Anterior cingulate cortex (tissue), 58 donors: ENCODE data around the gene NPIPA1.
A peak's percentile ranks its signal among the peaks of the same experiment; 100 is the strongest.
"Not testable (repeated sequence)": the region's sequence is repeated elsewhere in the genome, so short reads cannot be mapped to it uniquely, and the experiment has no call there.

Experiments
- DNase-seq, 58 donors: peaks; one replicate each; lab custom pipeline; 2025; lab: John Stamatoyannopoulos, UW

NPIPA1 gene

GRCh38 chr16:14975418-14976194 is 38.4 kb downstream of the NPIPA1 start:
- DNase-seq: peak in 24 of 58 donors; percentile 18 to 63 (median 36)

DNA sequence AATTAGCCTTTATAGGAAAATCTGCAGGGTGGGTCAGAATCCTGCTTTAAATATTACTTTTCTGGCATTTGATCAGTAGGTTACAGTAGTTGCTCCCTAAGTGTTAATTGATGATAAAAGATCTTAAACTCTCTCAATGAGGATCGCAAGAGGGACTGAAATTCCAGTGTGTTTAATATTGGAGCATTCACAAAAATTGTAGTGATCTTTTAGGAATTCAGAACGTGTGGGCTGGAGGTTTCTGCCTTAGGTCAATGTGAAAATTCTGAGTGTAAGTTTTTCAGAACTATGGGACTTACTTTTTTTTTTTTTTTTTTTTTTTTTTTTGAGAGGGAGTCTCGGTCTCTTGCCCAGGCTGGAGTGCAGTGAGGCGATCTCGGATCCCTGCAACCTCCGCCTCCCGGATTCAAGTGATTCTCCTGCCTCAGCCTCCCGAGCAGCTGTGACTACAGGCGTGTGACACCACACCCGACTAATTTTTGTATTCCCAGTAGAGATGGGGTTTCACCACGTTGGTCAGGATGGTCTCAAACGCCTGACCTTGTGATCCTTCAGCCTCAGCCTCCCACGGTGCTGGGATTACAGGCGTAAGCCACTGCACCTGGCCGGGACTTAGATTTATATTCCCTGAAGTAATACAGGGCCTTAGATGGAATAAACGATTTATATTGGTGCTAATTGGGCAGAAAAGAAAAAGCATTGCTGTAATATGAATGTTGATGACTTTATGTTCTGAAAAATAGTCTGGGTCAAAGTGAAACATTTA is 39.9 kb downstream of the NPIPA1 start:
- DNase-seq: not testable (repeated sequence)

GRCh38 chr16:14978281-14978680 is 41.0 kb downstream of the NPIPA1 start:
- not testable (repeated sequence) for DNase-seq

DNA sequence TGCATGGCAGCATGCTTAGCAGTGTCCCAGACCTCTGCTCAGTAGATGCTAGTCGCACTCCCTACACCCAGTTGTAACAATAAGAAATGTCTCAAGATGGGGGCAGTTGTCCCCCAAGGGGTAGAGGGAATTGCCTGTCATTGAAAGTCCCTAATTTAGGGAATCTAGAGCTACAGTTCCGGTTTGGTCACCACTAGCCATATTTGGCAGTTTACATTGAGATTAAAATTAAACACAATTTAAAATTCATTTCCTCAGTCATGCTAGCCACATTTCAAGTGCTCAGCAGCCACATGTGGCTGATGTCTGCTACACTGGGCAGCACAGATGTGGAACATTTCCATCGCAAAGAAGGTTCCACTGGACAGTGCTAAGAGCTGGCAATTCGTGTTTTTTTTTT is 41.7 kb downstream of the NPIPA1 start:
- DNase-seq: not testable (repeated sequence)

DNA sequence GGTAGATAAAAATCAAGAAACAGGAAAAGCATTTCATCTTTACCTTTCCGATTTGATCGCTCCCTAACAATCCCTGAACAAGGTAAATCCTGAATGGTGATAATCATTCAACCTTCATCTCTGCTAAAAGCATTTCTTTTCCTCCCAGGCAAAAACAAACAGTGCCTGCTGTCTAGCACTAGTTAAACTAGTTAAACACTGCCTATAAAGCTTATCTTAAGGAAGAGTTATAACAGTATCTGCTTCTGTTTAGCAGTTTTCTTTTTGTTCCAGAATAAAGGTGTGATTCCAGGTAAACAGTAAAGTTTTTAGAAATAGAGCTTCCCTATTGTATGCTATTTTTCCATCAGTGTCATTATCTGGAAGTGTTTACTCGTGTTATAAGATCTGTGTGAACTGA is 44.0 kb downstream of the NPIPA1 start:
- not testable (repeated sequence) for DNase-seq

DNA sequence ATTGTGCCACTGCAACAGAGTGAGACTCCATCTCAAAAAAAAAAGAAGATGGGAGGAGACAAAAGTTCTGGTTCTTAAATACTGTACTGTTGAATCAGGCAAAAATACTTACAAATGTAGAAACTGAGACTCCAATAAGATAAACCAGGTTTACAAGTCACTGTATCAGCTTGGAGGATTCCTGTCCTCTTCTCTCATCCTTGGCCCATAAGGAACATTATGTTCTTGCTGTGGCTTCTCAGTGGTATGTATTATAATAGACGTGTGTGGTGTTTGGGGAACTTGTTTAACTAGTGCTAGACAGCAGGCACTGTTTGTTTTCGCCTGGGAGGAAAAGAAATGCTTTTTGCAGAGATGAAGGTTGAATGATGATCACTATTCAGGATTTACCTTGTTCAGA is 45.3 kb downstream of the NPIPA1 start:
- DNase-seq: not testable (repeated sequence)

DNA sequence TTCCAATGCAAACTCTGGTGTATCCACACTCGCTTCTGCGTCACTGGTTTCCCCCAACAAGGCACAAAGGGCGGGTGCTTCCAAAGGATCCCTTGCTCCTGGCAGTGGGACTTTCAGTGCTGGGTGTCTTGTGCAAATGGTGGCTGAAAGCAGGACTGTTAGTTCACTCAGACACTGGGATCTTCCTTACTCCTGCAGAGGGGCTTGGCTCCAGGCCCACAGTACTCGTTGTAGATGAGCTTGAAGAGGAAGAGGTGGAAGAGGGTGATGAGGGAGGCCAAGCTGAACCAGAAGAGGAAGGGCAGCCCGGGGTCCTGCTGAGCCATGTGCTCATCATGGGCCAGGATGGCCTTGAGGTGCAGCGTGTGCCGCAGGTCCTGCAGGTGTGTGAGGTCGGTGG is 50.8 kb downstream of the NPIPA1 start:
- DNase-seq: not testable (repeated sequence)

GRCh38 chr16:14988661-14989191 is 51.5 kb downstream of the NPIPA1 start:
- DNase-seq: not testable (repeated sequence)

DNA sequence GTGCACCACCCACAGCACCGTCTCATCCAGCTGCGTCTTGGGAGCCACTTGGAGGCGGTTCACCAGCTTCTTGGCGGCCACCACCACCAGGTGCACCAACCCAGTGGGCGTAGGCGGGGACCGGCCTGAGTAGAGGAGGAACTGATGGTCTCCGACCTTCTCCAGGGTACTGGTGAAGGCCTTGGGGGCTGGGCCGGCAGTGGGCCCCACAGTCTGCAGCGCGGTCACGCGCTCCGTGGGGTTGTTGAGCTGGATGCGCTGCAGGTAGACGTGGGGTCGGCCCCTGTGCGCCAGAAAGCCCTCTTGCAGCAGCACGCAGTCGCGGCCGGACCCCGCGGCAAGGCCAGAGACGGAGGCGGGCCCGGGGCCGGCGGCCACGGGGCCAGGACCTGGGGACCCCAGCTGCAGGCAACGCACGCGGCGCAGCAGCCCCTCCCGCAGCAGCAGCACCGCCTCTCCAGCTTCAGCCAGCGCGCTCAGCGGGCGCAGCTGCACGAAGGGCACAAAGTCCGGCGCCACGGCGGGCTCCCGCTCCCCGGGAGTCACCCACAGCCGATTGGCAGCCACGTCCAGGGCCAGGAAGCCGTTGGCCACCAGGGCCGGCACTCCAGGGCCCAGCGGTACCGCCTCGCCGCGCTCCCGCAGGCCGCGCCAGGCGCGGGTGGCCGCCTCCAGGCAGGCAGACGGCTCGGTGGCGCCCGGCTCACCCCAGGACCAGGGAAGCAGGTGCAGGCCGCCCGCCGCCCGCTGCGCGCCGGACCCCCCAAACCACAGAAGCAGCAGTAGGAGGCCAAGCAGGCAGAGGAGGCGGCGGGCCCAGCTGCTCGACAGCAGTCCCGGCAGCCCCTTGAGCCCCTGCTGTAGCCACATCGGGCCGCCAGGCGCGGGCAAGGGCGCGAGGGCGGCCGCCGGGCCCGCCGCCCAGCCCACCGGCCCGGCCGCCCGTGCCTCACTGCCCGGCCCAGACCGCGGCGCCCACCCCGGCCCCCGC is 52.3 kb downstream of the NPIPA1 start:
- DNase-seq: peak in 5 of 58 donors; percentile 8 to 40 (median 16)

DNA sequence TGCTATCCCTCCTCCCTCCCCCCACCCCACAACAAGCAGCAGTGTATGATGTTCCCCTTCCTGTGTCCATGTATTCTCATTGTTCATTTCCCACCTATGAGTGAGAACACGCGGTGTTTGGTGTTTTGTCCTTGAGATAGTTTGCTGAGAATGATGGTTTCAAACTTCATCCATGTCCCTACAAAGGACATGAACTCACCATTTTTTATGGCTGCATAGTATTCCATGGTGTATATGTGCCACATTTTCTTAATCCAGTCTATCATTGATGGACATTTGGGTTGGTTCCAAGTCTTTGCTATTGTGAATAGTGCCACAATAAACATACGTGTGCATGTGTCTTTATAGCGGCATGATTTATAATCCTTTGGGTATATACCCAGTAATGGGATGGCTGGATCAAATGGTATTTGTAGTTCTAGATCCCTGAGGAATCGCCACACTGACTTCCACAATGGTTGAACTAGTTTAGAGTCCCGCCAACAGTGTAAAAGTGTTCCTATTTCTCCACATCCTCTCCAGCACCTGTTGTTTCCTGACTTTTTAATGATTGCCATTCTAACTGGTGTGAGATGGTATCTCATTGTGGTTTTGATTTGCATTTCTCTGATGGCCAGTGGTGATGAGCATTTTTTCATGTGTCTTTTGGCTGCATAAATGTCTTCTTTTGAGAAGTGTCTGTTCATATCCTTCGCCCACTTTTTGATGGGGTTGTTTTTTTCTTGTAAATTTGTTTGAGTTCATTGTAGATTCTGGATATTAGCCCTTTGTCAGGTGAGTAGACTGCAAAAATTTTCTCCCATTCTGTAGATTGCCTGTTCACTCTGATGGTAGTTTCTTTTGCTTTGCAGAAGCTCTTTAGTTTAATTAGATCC is 56.3 kb downstream of the NPIPA1 start:
- not testable (repeated sequence) for DNase-seq

DNA sequence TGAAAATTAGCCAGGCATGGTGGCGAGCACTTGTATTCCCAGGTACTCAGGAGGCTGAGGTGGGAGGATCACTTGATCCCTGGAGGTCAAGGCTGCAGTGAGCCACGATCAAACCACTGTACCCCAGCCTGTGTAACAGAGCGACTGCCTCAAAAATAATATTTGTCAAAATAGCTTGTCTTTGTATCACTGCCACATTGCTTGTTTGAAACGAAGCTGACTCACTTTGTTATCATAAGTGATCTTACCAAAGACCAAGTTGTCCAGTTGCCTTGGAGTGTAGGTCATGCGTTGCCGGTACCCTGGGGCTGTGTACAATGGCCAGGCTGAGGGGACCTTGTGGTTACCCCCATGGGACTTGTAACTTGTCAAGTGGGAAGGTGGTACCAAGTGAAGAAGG is 59.5 kb downstream of the NPIPA1 start:
- not testable (repeated sequence) for DNase-seq

DNA sequence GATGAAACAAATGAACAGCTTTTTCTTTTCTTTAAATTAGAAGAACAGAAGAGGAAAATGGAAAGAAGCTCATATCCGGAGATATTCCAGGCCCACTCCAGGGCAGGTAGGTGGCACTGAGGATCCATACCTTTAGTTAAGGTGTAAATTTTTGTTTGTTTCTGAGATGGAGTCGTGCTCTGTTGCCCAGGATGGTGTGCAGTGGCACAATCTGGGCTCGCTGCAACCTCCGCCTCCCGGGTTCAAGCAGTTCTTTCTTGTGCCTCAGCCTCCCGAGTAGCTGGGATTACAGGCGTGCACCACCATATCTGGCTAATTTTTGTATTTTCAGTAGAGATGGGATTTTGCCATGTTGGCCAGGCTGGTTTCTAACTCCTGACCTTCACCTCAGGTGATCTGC is 61.1 kb downstream of the NPIPA1 start:
- not testable (repeated sequence) for DNase-seq

DNA sequence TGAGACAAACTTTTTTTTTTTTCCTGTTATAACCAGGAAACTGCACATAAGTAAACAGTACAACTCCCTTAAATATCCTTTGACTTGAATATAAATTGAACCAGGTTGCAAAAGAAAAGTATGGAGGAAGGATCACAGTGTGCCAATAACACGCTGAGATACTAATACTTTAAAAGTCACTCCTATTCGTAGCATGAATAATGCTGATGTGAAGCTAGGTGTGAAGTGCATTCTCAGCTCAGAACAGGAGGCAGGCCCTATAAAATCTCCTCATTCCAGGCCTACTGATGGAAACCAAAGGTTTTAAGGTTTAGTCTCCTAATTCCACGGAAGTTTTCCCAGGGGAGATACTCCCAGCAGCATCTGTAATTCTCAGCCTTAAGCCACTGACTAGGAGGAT is 62.6 kb downstream of the NPIPA1 start:
- DNase-seq: not testable (repeated sequence)
